Measurements from ENCODE around the gene PACRG. TPM values are rescaled to one million over a fixed set of nuclear protein-coding genes. Genes with fewer than 3 reads are reported as not detected.

PACRG gene
- total RNA-seq, 2 experiments from 2014 or later = not detected

- no TSS peak for BruUV-seq (replicated peaks)
- intact Hi-C loops (cut with micrococcal nuclease; ENCODE audit: unreplicated experiment) = loop anchor here (5.0 kb wide), 1 partner anchor 140 kb away; no protein-coding TSS in a partner anchor
Measured at GRCh38 chr6:162962093-162962492, 234.3 kb downstream of the PACRG start.

DNA sequence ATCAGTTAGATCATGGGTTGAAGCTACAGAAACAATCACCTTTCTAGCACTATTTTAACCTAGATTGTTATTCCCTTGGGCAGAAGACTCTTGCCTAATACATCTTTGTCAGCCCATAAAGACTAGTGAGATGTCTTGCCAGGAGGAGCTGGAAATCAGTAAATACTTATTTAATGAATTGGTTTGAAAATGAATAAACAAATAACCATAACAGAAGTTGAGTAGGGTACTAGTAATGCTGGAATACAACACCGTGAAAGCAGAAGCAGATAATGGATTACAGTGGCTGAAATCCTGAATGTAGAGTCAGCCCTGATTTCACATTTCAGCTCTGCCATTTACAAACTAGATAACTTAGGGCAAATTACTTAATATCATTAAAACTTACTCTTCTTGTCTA is 236.1 kb downstream of the PACRG start:
- H3K9me2 ChIP-seq (ENCODE audit: insufficient read depth, low read length) = no peaks in the 10 kb centered on the region
- no peaks in the 10 kb centered on the region for H3K36me3 ChIP-seq (ENCODE audit: insufficient read depth, low read length)
- H3K79me2 ChIP-seq (ENCODE audit: insufficient read depth, low read depth, low read length) = no peaks in the 10 kb centered on the region
- no peak overlapping the region for H3K27ac ChIP-seq (ENCODE audit: low read depth, low read length, poor library complexity, severe bottlenecking)
- DNase-seq (ENCODE audit: low spot score) = no peak
- TF ChIP-seq EZH2phosphoT487 (IDR thresholded peaks at IDR 0.05; ENCODE audit: borderline replicate concordance, low read depth, low read length) = no peak
- no peak overlapping the region for H3K4me3 ChIP-seq (ENCODE audit: low read depth, low read length, poor library complexity, severe bottlenecking)
- intact Hi-C loops (cut with micrococcal nuclease; ENCODE audit: unreplicated experiment) = loop anchor here (5.0 kb wide), 1 partner anchor 142 kb away; no protein-coding TSS in a partner anchor
- H3K4me1 ChIP-seq (ENCODE audit: insufficient read depth, low read length, poor library complexity, severe bottlenecking) = no peaks in the 10 kb centered on the region
- no peak overlapping the region for H3K4me2 ChIP-seq (ENCODE audit: low read length)
- BruUV-seq (replicated peaks) = no TSS peak
- H4K20me1 ChIP-seq (ENCODE audit: insufficient read depth, low read length) = no peaks in the 10 kb centered on the region
- no peaks in the 10 kb centered on the region for H3K9me3 ChIP-seq (ENCODE audit: low read length)
- H2AFZ ChIP-seq (ENCODE audit: low read length) = no peak overlapping the region
- ChIA-PET POLR2A (interaction anchor here (0.6 kb wide), 1 partner anchor 162 kb away, joined by 3 read pairs; no protein-coding TSS in a partner anchor), CTCF (ENCODE audit: unreplicated experiment) (no interaction called here)

More at GRCh38 chr6:162962093-162962492, 234.3 kb downstream of the PACRG start:
- no peak overlapping the region for H3K4me2 ChIP-seq (ENCODE audit: low read length)
- H3K36me3 ChIP-seq (ENCODE audit: insufficient read depth, low read length) = no peaks in the 10 kb centered on the region
- no peaks in the 10 kb centered on the region for H3K9me3 ChIP-seq (ENCODE audit: low read length)
- POLR2A ChIA-PET = no interaction called here
- TF ChIP-seq EZH2phosphoT487 (IDR thresholded peaks at IDR 0.05; ENCODE audit: borderline replicate concordance, low read depth, low read length) (no peak), CTCF (conservative IDR thresholded peaks at IDR 0.05; ENCODE audit: low read length) (no peak)
- no peak for DNase-seq (ENCODE audit: low spot score)
- no peak overlapping the region for H3K4me3 ChIP-seq (ENCODE audit: low read depth, low read length, poor library complexity, severe bottlenecking)
- no peaks in the 10 kb centered on the region for H3K4me1 ChIP-seq (ENCODE audit: insufficient read depth, low read length, poor library complexity, severe bottlenecking)
- H3K27ac ChIP-seq (ENCODE audit: low read depth, low read length, poor library complexity, severe bottlenecking) = no peak overlapping the region
- CTCF ChIA-PET (ENCODE audit: unreplicated experiment) = no interaction called here
- no peaks in the 10 kb centered on the region for H3K79me2 ChIP-seq (ENCODE audit: insufficient read depth, low read depth, low read length)
- no peak overlapping the region for H2AFZ ChIP-seq (ENCODE audit: low read length)
- H3K9me2 ChIP-seq (ENCODE audit: insufficient read depth, low read length) = no peaks in the 10 kb centered on the region
- H4K20me1 ChIP-seq (ENCODE audit: insufficient read depth, low read length) = no peaks in the 10 kb centered on the region

DNA sequence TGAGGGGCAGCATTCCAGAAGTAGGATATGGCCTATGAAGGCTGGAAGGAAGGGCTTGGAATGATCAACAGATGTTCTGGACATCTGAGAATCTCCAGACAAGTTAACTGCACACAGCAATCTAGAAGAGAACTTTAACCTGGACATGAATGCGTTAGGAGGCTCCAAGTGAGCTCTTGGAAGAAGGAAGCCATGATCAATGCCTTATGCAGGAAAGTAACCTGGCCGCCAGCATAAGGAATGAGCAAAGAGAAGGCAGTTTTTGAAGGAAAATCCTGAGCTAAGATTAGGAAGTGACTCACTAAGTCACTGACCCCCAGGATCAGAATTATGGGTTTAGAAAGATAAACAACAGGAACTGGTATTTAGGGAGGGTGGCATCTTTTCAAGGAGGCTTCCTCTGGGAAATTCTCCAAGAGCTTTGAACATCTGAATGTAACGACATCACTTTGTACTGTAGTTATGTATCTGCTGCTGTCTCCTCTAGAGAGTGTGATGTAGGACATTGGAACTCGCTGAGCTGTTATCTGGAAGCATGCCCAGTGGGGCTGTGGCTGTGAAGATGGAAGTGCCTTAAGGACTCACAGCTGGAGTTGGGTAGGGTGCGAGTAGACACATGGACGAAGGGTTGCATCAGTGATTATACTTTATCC is 236.8 kb downstream of the PACRG start:
- no peak overlapping the region for H2AFZ ChIP-seq (ENCODE audit: low read length)
- no peak overlapping the region for H3K4me3 ChIP-seq (ENCODE audit: low read depth, low read length, poor library complexity, severe bottlenecking)
- H4K20me1 ChIP-seq (ENCODE audit: insufficient read depth, low read length) = no peaks in the 10 kb centered on the region
- TF ChIP-seq CTCF (conservative IDR thresholded peaks at IDR 0.05; ENCODE audit: low read length) (no peak), EZH2phosphoT487 (IDR thresholded peaks at IDR 0.05; ENCODE audit: borderline replicate concordance, low read depth, low read length) (no peak)
- no peaks in the 10 kb centered on the region for H3K79me2 ChIP-seq (ENCODE audit: insufficient read depth, low read depth, low read length)
- H3K27ac ChIP-seq (ENCODE audit: low read depth, low read length, poor library complexity, severe bottlenecking) = no peak overlapping the region
- H3K9me2 ChIP-seq (ENCODE audit: insufficient read depth, low read length) = no peaks in the 10 kb centered on the region
- no peaks in the 10 kb centered on the region for H3K9me3 ChIP-seq (ENCODE audit: low read length)
- ChIA-PET POLR2A (interaction anchor here (0.6 to 0.7 kb wide), 2 partner anchors 125 to 162 kb away, joined by 3 read pairs; no protein-coding TSS in a partner anchor), CTCF (ENCODE audit: unreplicated experiment) (no interaction called here)
- intact Hi-C loops (cut with micrococcal nuclease; ENCODE audit: unreplicated experiment) = loop anchor here (5.0 kb wide), 1 partner anchor 142 kb away; no protein-coding TSS in a partner anchor
- H3K4me1 ChIP-seq (ENCODE audit: insufficient read depth, low read length, poor library complexity, severe bottlenecking) = no peaks in the 10 kb centered on the region
- H3K36me3 ChIP-seq (ENCODE audit: insufficient read depth, low read length) = no peaks in the 10 kb centered on the region
- no peak for DNase-seq (ENCODE audit: low spot score)
- BruUV-seq (replicated peaks) = no TSS peak
- no peak overlapping the region for H3K4me2 ChIP-seq (ENCODE audit: low read length)

Data from OCI-LY7 (cell line).